ENCODE results near the gene NXPE3.
A peak's percentile ranks its signal among the peaks of the same experiment; 100 is the strongest.

NXPE3 gene

DNA sequence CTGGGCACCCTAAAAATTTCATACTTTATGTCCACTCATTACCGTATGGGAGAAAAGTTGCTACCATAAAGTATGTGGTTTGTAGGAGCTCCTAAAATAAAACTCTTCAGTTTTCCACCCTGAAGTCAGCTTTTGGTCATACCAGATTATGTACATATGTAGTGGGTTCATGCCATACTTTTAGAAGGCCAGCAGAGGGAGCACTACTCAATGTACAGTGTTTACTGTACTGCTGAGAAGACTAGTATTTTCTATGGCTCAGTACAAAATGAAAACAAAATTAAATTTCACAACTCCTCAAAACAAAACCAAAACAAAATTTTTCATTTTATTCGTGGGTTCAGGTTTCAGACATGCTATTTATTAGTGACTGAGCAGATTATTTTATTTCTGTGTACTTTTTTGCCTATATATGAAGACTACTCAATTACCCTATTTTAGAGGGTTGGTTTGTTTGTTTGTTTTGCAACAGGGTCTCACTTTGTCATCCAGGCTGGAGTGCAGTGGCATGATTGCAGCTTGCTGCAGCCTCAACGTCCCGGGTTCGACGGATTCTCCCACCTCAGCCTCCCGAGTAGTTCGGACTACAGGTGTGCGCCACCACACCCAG lies 24.3 kb downstream of the NXPE3 start:
- peak; percentile 76 to 94 for DNase-seq

DNA sequence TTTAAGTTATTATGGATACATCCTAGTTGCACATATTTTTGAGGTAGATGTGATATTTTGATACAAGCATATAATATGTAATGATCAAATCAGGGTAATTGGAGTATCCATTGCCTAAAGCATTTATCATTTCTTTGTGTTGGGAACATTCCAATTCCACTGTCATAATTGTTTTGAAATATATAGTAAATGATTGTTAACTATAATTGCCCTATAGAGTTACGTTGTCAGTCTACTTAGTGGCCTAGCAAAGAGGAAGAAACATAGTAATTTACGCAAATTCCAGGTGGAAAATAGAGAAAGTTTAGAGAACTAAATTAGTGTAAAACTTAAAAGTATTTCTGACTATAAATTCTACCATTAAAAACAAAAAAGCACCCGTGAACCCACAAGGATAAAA lies 24.9 kb downstream of the NXPE3 start:
- DNase-seq = no peak

DNA sequence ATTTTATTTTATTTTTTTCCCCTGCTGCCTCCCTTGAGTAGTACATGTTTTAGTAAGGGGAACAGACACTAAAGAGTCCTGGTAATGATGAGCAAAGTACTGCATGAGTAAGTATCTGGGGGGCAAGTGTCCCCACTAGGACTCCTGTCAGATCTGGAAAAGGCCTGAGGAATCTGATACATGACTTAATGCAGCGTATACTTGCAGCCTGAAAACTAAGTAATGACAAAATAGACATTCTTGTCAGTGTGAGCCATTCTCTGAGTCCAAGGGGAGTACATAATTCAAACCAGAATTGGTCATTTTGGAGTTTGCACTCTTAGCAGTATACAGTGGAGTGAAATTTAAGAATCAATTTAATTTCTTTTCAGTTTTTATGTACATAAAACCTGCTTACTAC lies 27.5 kb downstream of the NXPE3 start:
- DNase-seq = no peak

DNA sequence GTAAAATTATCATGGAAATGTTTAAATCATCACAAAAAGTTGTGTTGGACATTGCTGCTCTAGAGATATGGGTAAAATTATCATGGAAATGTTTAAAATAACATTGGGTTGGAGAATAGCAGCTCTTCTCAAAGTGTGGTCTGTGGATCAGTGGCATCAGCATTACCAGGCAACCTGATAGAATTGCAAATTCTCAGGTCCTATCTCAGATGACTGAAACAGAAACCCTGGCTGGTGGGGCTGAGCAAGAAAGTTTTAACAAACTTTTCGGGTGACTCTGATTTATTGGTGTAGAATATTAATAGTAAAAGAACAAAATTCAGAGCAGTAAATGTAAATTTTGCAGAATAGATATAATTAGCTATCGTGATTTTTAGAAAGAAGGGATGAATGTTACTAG lies 28.9 kb downstream of the NXPE3 start:
- no peak for DNase-seq

DNA sequence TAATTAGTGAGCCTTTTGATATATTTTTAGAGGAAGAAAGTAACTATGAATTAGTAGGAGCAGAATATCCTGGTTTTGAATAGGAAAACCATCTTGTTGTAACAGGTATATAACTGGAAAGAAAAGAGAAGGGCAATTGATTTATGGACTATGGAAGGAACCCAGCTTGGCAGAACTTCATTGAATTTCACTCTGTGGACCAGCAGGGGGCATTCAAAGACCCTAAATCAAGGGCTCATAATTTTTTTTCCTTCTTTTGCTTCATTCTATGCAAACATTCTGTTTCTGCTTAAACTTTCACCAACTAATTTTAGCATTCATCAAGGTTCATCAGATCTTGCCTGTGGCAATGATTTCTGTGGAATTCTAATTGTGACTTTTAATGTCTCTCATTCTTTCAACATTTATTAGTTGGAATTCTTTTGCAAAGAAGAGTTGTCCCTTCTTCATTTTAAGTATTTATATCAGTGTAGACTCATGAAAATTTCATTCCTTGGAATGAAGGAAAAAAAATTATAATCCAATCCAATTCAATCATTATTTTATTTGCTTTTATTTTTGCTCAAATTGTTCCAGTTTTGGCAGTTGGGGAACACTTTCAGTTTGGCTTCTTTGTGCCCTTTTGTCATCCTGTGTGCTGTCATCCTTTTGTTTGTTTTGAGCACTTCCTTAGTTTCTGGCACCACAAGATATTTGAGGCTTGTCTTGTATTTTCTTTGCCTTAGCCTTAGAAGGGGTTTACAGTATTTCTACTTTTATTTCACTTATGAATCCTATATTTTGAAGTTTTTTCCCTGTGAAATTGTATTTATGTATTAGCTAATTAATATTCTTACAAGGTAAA lies 30.4 kb downstream of the NXPE3 start:
- peak; percentile 74 for DNase-seq

DNA sequence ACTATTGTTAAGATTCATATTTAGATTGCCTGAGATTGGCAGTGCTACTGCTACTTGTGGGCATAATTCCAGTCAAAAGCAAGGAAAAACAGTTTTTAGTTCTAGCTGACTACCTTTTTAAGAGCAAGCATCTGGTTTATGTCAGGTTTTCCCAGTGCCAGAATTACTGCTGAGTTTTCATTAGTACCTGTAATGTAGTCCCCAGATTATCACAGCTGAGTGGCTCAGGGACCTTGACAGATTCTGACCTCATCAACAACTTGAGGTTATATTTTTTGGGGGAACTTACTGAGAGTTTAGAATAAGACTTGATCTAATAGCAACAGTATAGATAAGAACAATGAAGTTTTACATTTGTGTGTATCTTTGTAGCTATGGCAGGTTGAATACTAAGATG lies 31.0 kb downstream of the NXPE3 start:
- DNase-seq = no peak

DNA sequence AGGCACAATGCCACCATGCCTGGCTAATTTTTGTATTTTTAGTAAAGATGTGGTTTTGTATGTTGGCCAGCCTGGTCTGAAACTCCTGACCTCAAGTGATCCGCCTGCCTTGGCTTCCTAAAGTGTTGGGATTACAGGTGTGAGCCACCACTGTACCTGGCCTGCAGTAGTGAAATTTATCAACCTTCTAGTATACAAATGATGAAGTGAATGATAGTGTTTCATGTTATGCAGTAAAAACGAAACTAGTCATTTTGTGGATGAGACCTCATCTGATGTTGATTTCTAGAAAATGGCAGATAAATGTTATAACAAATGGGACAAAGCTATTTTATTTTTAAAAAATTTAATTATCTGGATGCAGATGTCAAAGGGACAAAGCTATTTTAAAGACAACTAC lies 32.9 kb downstream of the NXPE3 start:
- no peak for DNase-seq

DNA sequence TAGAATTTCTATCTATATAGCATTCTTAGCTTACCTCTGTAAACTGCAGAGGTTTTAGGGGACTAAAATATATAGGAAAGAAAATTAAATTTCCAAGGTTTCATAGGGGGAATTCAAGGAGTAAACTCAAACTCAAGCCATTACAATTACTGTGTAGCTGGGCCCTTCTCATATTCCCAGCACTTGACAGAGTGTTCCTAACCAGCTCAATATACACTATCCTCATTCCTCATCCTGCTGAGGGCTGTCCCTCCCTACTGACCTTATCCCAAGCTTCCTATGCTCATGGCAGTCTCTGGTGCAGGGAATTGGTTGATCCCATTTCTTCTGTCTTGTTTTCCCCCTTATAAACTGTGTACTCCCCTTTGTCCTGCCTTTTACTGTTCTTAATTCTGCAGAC lies 33.9 kb downstream of the NXPE3 start:
- no peak for DNase-seq

DNA sequence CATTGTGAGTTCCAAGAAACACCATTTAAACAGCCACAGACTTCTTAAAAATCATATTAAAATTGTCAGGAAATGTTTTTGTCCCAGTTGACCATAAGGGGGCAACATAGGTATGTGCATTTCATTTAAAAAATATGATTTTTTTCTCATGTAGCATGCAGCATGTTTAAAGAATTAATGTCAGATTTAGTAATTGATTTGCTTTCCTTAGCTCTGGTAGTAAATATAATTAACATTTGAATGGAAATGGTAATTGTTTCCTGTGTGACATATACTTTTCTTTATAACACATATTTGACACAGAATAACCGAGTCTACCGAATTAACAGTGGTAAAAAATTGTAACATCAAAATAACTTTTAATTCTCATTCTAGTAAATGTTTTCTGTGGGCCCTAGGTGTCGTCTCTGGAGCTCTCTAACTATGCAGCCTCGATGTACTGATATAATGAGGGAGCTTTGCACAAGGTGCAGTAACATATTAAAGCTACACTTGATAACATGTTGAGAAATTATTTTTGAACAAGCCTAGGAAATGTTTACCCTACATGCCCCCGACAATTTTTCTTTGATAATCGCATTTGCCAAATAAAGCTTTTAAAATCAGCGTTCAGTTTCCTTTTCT lies 34.9 kb downstream of the NXPE3 start:
- DNase-seq = peak; percentile 47 to 78

DNA sequence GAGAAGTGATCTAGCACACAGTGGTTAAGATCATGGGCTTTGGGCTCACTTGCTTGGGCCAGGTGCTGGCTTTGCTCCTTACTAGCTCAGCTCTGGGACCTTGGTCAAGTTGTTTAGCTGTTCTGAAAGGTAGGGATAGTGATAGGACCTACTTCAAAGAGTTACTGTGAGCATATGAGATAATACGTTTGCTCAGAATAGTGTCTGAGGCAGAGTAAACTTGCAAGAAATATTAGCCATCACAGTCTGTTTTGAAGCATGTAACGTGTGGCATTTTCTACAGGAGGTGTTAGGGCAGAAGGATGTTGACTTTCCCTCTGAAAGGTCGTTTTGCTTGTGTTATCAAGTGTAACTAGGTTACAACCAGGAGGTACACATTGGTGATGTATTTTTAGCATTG lies 35.8 kb downstream of the NXPE3 start:
- no peak for DNase-seq

DNA sequence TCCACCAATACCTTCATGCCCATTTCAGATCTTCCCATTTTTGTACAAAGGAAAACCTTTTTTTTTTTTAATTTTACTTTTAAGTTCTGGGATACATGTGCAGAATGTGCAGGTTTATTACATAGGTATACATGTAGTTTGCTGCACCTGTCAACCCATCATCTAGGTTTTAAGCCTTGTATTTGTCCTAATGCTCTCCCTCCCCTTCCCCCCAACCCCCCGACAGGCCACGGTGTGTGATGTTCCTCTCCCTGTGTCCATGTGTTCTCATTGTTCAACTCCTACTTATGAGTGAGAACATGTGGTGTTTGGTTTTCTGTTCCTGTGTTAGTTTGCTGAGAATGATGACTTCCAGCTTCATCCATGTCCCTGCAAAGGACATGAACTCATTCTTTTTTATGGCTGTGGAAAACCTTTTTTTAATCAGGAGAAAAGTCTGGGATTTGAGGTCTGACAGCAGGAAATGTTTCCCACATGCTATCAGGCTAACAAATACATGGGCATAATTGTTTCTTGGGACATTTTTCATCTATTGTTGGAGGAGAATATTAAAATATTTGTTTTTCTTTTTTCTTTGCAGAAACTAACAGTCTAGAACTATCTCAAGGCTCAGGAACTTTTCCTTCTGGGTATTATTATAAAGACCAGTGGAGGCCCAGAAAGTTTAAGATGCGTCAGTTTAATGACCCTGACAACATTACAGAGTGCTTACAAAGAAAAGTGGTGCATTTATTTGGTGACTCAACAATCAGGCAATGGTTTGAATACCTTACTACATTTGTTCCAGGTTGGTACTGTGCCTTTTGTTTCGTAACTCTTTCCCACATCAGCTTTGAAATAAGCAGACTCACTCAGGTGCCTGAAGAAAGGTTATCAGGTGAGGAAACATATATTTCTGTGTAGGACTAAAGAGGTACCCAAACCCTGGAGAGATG lies 37.5 kb downstream of the NXPE3 start:
- DNase-seq = no peak

DNA sequence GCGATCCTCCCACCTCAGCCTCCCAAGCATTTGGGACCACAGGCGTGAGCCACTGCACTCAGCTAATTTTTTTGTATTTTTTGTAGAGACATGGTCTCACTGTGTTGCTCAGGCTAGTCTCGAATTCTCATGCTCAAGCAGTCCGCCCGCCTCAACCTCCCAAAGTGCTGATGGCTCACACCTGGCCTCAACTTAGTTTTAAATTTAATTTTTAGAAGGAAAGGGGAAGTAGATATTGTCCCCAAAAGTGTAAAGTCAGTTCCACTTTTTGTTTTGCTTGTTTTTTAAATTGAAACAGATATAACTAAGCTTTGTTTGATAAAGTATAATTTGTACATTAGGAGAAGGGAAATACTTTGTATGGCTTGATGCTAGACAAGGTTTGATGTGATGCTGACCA lies 39.0 kb downstream of the NXPE3 start:
- DNase-seq = no peak

DNA sequence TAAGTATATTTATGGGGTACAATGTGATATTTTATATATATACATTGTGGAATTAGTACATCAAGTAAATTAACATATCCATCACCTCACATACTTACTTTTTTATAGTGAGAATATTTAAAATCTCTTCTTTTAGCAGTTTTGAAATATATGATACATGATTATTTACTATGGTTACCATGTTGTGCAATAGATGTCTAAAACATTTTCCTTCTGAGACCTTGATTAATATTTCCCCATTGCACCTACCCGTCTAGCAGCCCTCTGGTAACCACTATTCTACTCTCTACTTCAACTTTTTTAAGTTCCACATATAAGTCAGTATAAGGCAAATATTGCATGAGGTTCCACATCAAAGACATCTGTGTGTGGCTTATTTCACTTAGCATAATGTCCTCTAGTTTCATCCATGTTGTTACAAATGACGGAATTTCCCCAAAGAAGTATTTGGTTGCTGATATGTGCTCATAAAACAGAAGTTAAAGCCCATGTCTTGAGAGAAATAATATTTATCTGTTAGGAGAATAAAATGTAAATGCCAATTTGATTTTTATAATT lies 40.7 kb downstream of the NXPE3 start:
- DNase-seq = peak; percentile 89

DNA sequence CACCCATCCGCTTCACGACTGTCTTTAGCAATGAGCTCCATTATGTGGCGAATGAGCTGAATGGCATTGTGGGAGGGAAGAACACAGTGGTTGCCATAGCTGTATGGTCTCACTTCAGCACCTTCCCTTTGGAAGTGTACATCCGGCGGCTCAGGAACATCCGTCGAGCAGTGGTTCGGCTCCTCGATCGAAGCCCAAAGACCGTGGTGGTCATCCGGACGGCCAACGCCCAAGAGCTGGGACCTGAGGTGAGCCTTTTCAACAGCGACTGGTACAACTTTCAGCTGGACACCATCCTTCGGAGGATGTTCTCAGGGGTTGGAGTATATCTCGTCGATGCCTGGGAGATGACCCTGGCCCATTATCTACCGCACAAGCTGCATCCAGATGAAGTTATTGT lies 42.5 kb downstream of the NXPE3 start:
- DNase-seq = no peak

DNA sequence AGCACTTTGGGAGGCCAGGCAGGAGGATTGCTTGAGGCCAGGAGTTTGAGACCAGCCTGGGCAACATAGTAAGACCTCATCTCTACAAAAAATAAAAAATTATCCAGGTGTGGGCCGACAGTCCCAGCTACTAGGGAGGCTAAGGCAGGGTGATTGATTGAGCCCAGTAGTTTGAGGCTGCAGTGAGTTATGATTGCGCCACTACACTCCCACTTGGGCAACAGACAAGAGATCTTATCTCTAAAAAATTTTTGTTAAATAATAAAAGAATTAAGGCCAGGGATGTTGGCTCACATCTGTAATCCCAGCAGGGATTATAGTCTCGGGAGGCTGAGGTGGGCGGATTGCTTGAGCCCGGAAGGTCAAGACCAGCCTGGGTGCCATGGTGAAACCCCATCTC lies 44.5 kb downstream of the NXPE3 start:
- no peak for DNase-seq

DNA sequence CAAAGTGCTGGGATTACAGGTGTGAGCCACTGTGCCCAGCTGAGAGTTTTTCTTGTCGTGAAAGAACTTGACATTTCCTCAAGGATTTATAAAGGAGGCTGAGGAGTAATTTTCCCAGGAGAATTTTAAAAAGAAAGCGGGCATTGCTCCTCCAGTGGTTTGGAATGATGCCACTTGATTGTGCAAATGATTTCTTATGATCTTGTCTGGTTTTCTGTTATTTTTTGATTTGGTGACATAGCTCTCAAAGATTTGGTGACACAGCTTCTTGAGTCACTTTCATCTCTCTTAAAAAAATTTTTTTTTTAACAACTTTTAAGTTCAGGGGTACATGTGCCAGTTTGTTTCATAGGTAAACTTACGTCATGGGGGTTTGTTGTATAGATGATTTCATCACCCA lies 45.7 kb downstream of the NXPE3 start:
- DNase-seq = peak in 1 of 2 donors; percentile 26

DNA sequence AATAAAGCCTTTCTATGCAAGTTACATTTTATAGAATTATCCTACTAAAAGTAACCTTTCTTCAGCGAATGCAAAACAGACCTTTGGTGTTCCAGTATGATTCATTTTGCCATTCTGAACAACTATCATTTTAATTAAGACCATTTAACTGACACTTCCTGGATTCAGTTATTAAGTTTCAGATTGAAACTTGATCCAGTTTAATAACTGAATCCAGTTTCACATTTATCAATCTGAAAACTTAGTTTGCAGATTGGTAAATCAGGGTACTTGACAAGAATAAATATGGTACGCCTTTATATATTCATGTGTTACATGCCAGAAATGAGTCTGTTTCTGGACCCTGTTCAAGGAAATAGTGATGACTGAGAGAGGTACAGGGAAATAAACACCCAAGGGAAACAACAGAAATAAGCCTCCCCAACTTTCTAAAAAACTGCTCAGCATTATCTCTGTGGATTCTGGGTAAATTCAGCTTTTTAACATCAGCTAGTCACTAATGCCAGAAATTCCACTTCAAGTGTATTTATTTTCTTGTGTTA lies 47.0 kb downstream of the NXPE3 start:
- DNase-seq = no peak

DNA sequence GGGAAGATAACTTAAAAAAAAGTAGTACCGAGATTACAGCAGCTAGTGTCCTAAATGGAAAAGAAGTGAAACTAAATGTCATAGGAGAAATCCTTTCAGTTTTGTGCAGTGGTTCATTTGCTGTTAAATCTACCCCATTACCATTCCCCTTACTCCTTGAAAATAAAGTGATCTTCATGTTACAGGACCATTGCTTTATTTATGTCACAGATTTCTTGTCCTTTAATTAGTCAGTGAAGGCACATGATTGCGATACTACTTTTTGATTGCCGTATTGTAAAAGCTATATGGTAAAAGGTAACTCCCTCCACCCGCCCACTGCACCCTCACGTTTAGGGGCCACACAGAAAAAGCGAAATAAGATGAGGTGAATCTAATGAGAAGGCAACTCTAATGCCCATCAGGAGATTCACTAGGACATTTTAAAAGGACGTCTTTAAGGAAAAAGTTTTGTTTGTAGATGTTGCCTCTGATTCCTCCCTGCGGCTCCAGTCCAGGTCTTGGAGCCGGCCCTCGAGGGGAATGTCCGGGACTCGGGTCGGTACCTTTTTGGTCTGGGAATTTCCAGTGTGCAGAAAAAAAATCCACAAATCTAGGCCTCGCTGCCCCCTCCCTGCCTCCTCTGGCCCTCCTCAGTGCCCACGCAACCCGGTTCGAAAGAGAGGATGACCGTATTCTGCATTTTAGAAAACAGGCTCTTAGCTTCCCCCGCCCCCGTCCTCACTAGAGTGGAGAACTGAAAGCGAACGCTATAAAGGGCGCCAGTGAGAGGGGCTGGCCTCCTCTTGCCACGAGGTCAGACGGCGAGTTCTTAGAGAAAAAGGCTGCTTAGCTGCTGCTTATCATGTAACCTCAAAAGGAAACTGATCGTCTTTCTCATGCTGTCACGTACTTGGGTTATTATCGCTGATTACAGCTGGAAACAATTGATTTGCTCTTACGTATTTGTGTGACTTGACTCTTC lies 48.5 kb downstream of the NXPE3 start:
- peak; percentile 100 for DNase-seq

DNA sequence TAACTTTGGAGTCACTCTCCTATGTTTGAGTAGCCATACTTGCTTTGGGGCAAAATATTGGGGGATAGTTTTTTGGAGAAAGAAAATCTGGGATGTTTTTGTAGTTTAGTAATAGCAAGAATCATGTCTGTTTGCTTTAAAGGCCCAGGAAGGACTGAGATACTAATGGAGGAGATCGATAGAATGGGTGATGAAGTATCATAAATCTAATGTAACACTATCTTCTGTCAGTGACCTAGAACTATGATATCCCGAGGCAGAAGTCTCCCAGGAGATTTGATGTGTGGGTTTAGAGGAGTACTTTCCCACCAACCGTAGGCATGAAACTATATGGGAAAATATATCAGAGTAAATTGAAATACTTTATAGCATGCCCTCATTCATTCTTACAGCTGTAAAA lies 49.3 kb downstream of the NXPE3 start:
- DNase-seq = peak in 1 of 2 donors; percentile 46

DNA sequence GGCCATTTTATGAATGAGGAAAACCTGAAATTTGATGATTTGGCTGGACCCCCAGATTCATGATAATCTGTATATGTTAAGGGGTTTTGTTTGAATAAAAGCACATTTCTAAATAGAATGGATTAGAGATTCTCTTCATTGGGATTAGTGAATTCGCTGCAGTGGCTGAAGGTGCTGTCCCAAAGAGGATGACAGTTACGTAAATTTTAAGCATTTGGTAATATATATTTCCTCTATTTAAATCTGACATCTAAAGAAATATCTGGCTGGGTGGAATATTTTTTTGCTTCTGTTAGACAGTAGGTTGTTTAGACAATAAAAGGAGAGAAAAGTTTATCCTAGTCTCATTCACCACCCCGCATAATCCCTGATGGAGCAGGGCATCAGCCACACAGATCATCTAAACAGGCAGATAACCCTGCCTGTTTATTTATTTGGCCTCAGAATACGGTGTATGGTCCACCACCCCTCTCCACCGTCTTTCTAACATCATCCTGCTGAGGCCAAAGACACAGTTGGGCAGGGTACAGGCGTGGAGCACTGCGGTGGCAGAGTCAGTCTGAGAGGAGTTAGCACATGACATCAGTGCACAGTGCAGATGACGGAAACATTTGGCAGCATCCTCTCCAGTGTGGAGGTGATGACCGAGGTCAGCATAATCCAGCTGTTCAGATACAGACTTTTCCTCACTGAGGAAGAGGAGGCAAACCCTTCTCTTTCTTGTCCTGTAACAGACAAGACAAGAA lies 49.9 kb downstream of the NXPE3 start:
- DNase-seq = peak; percentile 59 to 60

All from inflammatory macrophage treated with lipopolysaccharide for 1 hour (primary cell).